PC-9 (cell line): Measurements from ENCODE around the gene FBXL13. TPM values are rescaled to one million over a fixed set of nuclear protein-coding genes. Genes with fewer than 3 reads are reported as not detected.

Experiments
- BruUV-seq: library from RNA; stranded (reverse); fragments of 400-500 nt; replicated peaks from 2 replicates; lab custom pipeline; 2021; lab: Mats Ljungman, UMichigan
- CTCF ChIA-PET: fragments of 300-600 bp; sonication (Branson Sonifier 250); formaldehyde crosslinking; loops from one replicate; lab custom pipeline; 2022; ENCODE audit warnings: antibody characterized with exemption; lab: Charles Lee
- POLR2A ChIA-PET: fragments of 300-600 bp; sonication (Branson Sonifier 250); formaldehyde crosslinking; loops from one replicate; lab custom pipeline; 2022; ENCODE audit warnings: antibody characterized with exemption; ENCODE audit not compliant: unreplicated experiment; lab: Charles Lee
- DNase-seq, 2 experiments: peaks; one replicate each; pipeline versions ENCODE4 v3.0.0 to v3.0.0-alpha.2; 2015 to 2022; ENCODE audit warnings: mixed read lengths in 1 of 2
- H2AFZ ChIP-seq: fragments of 200-600 bp; sonication (generic); 2 replicates; pipeline ENCODE4 v1.8.1; 2017; ENCODE audit warnings: antibody characterized with exemption
- H3F3A ChIP-seq: fragments of 200-600 bp; sonication (generic); 2 replicates; pipeline ENCODE4 v1.8.1; 2017; ENCODE audit warnings: antibody characterized with exemption, mild to moderate bottlenecking, low read depth; ENCODE audit not compliant: insufficient read depth
- H3K27ac ChIP-seq: fragments of 200-600 bp; sonication (generic); 2 replicates; pipeline ENCODE4 v1.6.1; 2016; ENCODE audit warnings: mixed run types
- H3K27me3 ChIP-seq: fragments of 200-600 bp; sonication (generic); 2 replicates; pipeline ENCODE4 v1.6.1; 2016; ENCODE audit warnings: low read depth, mixed run types; ENCODE audit not compliant: insufficient read depth
- H3K36me3 ChIP-seq: fragments of 200-600 bp; sonication (generic); 2 replicates; pipeline ENCODE4 v1.6.1; 2016; ENCODE audit warnings: low read depth, mixed run types
- H3K4me1 ChIP-seq: fragments of 200-600 bp; sonication (generic); replicated peaks from 2 replicates; pipeline ENCODE4 v1.6.1; 2016; ENCODE audit warnings: mixed run types; ENCODE audit not compliant: insufficient read depth
- H3K4me2 ChIP-seq: fragments of 200-600 bp; sonication (generic); 2 replicates; pipeline ENCODE4 v1.6.1; 2017; ENCODE audit warnings: mixed run types
- H3K4me3 ChIP-seq: fragments of 200-600 bp; sonication (generic); 2 replicates; pipeline ENCODE4 v1.6.1; 2016; ENCODE audit warnings: mixed run types
- H3K79me2 ChIP-seq: fragments of 200-600 bp; sonication (generic); 2 replicates; pipeline ENCODE4 v1.6.1; 2017; ENCODE audit warnings: low read depth, mixed run types
- H3K9me2 ChIP-seq: fragments of 200-600 bp; sonication (generic); 2 replicates; pipeline ENCODE4 v1.8.1; 2017; ENCODE audit warnings: mild to moderate bottlenecking; ENCODE audit not compliant: insufficient read depth
- H3K9me3 ChIP-seq: fragments of 200-600 bp; sonication (generic); 2 replicates; pipeline ENCODE4 v1.8.1; 2016; ENCODE audit warnings: low read depth; ENCODE audit not compliant: insufficient read depth
- H4K20me1 ChIP-seq: fragments of 200-600 bp; sonication (generic); 2 replicates; pipeline ENCODE4 v1.8.1; 2017; ENCODE audit not compliant: insufficient read depth
- CTCF ChIP-seq: fragments of 200-600 bp; sonication (generic); conservative IDR thresholded peaks from 2 replicates; pipeline ENCODE4 v1.6.1; 2017; ENCODE audit warnings: mixed run types, antibody characterized with exemption, mild to moderate bottlenecking, moderate library complexity
- EZH2 ChIP-seq: fragments of 200-600 bp; sonication (generic); IDR thresholded peaks from 2 replicates; pipeline ENCODE4 v1.8.0; 2017; ENCODE audit warnings: antibody characterized with exemption, low read depth
- intact Hi-C: fragments of 100-400 bp; cut with micrococcal nuclease; formaldehyde crosslinking; loops from one replicate; pipeline ENCODE4 v1.10.0; 2022; ENCODE audit not compliant: unreplicated experiment
- total RNA-seq: library from RNA; stranded (reverse); gene quantifications from 2 replicates; pipeline ENCODE4 v1.2.3, GENCODE V29; 2021

Gene FBXL13
- total RNA-seq, 1 experiment from 2014 or later = 19.4 TPM

- TF ChIP-seq EZH2 (no peak), CTCF (no peak)
- Histone ChIP-seq H3K27me3 (no peaks in the 10 kb centered on the region), H3K4me2 (no peak overlapping the region; the same call in 1 of the 2 replicates), H3K4me1 (peaks cover 14% of the 10 kb centered on the region), H3K79me2 (no peaks in the 10 kb centered on the region), H4K20me1 (no peaks in the 10 kb centered on the region), H2AFZ (no peak overlapping the region), H3K9me3 (no peaks in the 10 kb centered on the region), H3F3A (peaks cover 5% of the 10 kb centered on the region; the same call in 1 of the 2 replicates), H3K9me2 (no peaks in the 10 kb centered on the region), H3K36me3 (no peaks in the 10 kb centered on the region), H3K4me3 (no peak overlapping the region), H3K27ac (no peak overlapping the region)
- intact Hi-C loops = no loop called here
- ChIA-PET CTCF (no interaction called here), POLR2A (interaction anchor here (0.7 to 0.8 kb wide), 2 partner anchors 30 to 1113 kb away, joined by 3 to 4 read pairs; no protein-coding TSS in a partner anchor)
- DNase-seq = no peak
- no TSS peak for BruUV-seq
These were observed 182.8 kb downstream of the FBXL13 start for GRCh38 chr7:102891693-102892261.

- Histone ChIP-seq H3K4me2 (no peak overlapping the region), H3F3A (peaks cover 5% of the 10 kb centered on the region; the same call in 1 of the 2 replicates), H3K79me2 (no peaks in the 10 kb centered on the region), H3K4me3 (no peak overlapping the region), H3K27me3 (no peaks in the 10 kb centered on the region), H3K27ac (no peak overlapping the region), H3K36me3 (no peaks in the 10 kb centered on the region), H3K9me3 (no peaks in the 10 kb centered on the region), H2AFZ (no peak overlapping the region), H3K9me2 (no peaks in the 10 kb centered on the region), H3K4me1 (peaks cover 14% of the 10 kb centered on the region), H4K20me1 (no peaks in the 10 kb centered on the region)
- intact Hi-C loops = no loop called here
- DNase-seq = no peak
- CTCF ChIA-PET = interaction anchor here (0.6 kb wide), 1 partner anchor 183 kb away, joined by 7 read pairs; the partner anchor contains the start of gene FBXL13
- TF ChIP-seq CTCF (no peak), EZH2 (no peak)
- POLR2A ChIA-PET = interaction anchor here (0.6 to 0.8 kb wide), 2 partner anchors 16 to 1112 kb away, joined by 3 to 6 read pairs; no protein-coding TSS in a partner anchor
- no TSS peak for BruUV-seq
These were observed 183.5 kb downstream of the FBXL13 start for GRCh38 chr7:102890971-102891692.

- no peaks in the 10 kb centered on the region for H3K79me2 ChIP-seq
- intact Hi-C loops = no loop called here
- ChIA-PET POLR2A (interaction anchor here (0.6 kb wide), 1 partner anchor 16 kb away, joined by 6 read pairs; no protein-coding TSS in a partner anchor), CTCF (interaction anchor here (0.6 kb wide), 1 partner anchor 184 kb away, joined by 7 read pairs; the partner anchor contains the start of gene FBXL13)
- TF ChIP-seq EZH2 = no peak
- TF ChIP-seq CTCF = no peak
- H3K4me3 ChIP-seq = no peak overlapping the region
- peaks cover 5% of the 10 kb centered on the region; the same call in 1 of the 2 replicates for H3F3A ChIP-seq
- no peak for DNase-seq
- H3K36me3 ChIP-seq = no peaks in the 10 kb centered on the region
- no peak overlapping the region for H3K4me2 ChIP-seq
- H3K9me2 ChIP-seq = no peaks in the 10 kb centered on the region
- no TSS peak for BruUV-seq
- H3K27ac ChIP-seq = no peak overlapping the region
- 0 out of 2 replicates have a peak, but pooled peaks cover 2% of the 10 kb centered on the region for H3K9me3 ChIP-seq
- H3K4me1 ChIP-seq = peaks cover 14% of the 10 kb centered on the region
- H4K20me1 ChIP-seq = no peaks in the 10 kb centered on the region
- H2AFZ ChIP-seq = no peak overlapping the region
- no peaks in the 10 kb centered on the region for H3K27me3 ChIP-seq
These were observed 184.2 kb downstream of the FBXL13 start for GRCh38 chr7:102890292-102890970.
